Measurements from ENCODE around the gene SLC49A3. TPM values are rescaled to one million over a fixed set of nuclear protein-coding genes. Genes with fewer than 3 reads are reported as not detected.

SLC49A3 gene
- polyA plus RNA-seq, 1 donor (not counting 4 experiments of a cell fraction or from before 2014, with no cell fraction given), result 0.04 TPM

DNA sequence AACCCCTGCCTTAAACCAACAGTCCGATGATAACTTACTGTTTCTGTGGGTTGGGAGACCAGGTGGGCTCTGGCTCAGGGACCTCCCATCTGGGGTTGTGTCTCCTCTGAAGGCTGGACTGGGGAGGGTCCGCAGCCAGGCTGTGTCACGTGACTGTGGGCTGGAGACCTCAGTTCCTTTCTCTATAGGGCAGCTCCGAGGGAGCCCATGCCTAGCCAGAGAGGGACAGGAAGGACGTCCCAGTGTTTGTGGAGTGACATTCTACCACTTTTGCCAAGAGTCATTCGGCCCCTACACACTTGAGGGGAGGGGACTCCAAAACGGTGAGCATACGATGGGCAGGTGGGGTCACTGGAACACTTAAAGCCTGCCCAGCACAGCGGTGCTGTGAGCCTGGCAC, 21.2 kb upstream of the SLC49A3 start:
- Histone ChIP-seq H3K9me3 (ENCODE audit: control insufficient read depth, low read depth, low read length) (no peaks in the 10 kb centered on the region), H3K36me3 (ENCODE audit: control insufficient read depth in 2 of 2, extremely low read depth in 1 of 2, insufficient read depth in 2 of 2, low read length in 2 of 2) (peaks cover 5 to 12% of the 10 kb centered on the region in 2 experiments), H3K4me3 (ENCODE audit: control insufficient read depth in 2 of 3, extremely low read depth in 1 of 3, insufficient read depth in 2 of 3, low read depth in 1 of 3, low read length in 3 of 3) (no peak overlapping the region), H3K9me1 (ENCODE audit: control insufficient read depth, extremely low read depth, insufficient read depth, low read length) (peaks cover 4% of the 10 kb centered on the region), H4K20me1 (ENCODE audit: control insufficient read depth, extremely low read depth, insufficient read depth, low read length) (peaks cover 4% of the 10 kb centered on the region), H3K27ac (ENCODE audit: control insufficient read depth, insufficient read depth, low read length) (no peak overlapping the region), H3K4me2 (ENCODE audit: control insufficient read depth, extremely low read depth, insufficient read depth, low read depth, low read length) (no peak overlapping the region), H3K4me1 (ENCODE audit: control insufficient read depth, extremely low read depth, insufficient read depth, low read length) (peaks cover 12% of the 10 kb centered on the region), H3K9ac (ENCODE audit: control insufficient read depth, extremely low read depth, insufficient read depth, low read length) (no peak overlapping the region), H3K27me3 (ENCODE audit: control insufficient read depth, extremely low read depth, insufficient read depth, low read length) (no peaks in the 10 kb centered on the region), H3K79me2 (ENCODE audit: control insufficient read depth, insufficient read depth, low read length) (peaks cover 78% of the 10 kb centered on the region), H2AFZ (ENCODE audit: control insufficient read depth, low read length) (no peak overlapping the region)
- TF ChIP-seq EZH2 (IDR thresholded peaks at IDR 0.05; ENCODE audit: low read length), result no peak
- TF ChIP-seq, protein P1, sequence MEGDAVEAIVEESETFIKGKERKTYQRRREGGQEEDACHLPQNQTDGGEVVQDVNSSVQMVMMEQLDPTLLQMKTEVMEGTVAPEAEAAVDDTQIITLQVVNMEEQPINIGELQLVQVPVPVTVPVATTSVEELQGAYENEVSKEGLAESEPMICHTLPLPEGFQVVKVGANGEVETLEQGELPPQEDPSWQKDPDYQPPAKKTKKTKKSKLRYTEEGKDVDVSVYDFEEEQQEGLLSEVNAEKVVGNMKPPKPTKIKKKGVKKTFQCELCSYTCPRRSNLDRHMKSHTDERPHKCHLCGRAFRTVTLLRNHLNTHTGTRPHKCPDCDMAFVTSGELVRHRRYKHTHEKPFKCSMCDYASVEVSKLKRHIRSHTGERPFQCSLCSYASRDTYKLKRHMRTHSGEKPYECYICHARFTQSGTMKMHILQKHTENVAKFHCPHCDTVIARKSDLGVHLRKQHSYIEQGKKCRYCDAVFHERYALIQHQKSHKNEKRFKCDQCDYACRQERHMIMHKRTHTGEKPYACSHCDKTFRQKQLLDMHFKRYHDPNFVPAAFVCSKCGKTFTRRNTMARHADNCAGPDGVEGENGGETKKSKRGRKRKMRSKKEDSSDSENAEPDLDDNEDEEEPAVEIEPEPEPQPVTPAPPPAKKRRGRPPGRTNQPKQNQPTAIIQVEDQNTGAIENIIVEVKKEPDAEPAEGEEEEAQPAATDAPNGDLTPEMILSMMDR (optimal IDR thresholded peaks at IDR 0.05 in 1 of 3, IDR thresholded peaks at IDR 0.05 in 1 of 3, conservative IDR thresholded peaks at IDR 0.05 in 1 of 3; ENCODE audit: extremely low read depth in 1 of 3, insufficient read depth in 2 of 3, low read length in 3 of 3), result no peak
- no peak for DNase-seq (ENCODE audit: low read depth, low spot score)
- FAIRE-seq, result no peak
- dilution Hi-C loops (cut with MboI; ENCODE audit: extremely low pct_ligation_motif_present, low sequenced_read_pairs), result no loop called here

DNA sequence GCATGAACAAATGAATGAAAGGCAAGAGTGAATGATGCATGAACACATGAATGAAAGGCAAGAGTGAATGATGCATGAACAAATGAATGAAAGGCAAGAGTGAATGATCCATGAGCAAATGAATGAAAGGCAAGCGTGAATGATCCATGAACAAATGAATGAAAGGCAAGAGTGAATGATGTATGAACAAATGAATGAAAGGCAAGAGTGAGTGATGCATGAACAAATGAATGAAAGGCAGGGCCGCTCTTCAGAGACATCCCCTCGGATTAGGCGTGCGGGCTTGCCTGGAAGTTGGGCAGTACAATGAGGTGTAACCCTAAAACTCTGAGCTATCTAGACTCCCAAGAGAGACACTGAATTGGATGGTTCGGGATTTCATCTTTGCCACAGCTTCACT, 20.4 kb upstream of the SLC49A3 start:
- peaks cover 70% of the 10 kb centered on the region for H3K79me2 ChIP-seq (ENCODE audit: control insufficient read depth, insufficient read depth, low read length)
- no peak overlapping the region for H3K4me3 ChIP-seq (ENCODE audit: control insufficient read depth in 2 of 3, extremely low read depth in 1 of 3, insufficient read depth in 2 of 3, low read depth in 1 of 3, low read length in 3 of 3)
- H2AFZ ChIP-seq (ENCODE audit: control insufficient read depth, low read length), result no peak overlapping the region
- TF ChIP-seq, protein P1 (optimal IDR thresholded peaks at IDR 0.05 in 1 of 3, IDR thresholded peaks at IDR 0.05 in 1 of 3, conservative IDR thresholded peaks at IDR 0.05 in 1 of 3; ENCODE audit: extremely low read depth in 1 of 3, insufficient read depth in 2 of 3, low read length in 3 of 3), result no peak
- TF ChIP-seq EZH2 (IDR thresholded peaks at IDR 0.05; ENCODE audit: low read length), result no peak
- no peaks in the 10 kb centered on the region for H3K27me3 ChIP-seq (ENCODE audit: control insufficient read depth, extremely low read depth, insufficient read depth, low read length)
- DNase-seq (ENCODE audit: low read depth, low spot score) (no peak), FAIRE-seq (no peak)
- dilution Hi-C loops (cut with MboI; ENCODE audit: extremely low pct_ligation_motif_present, low sequenced_read_pairs), result no loop called here
- H3K36me3 ChIP-seq (ENCODE audit: control insufficient read depth in 2 of 2, extremely low read depth in 1 of 2, insufficient read depth in 2 of 2, low read length in 2 of 2), result peaks cover 5 to 8% of the 10 kb centered on the region in 2 experiments
- H4K20me1 ChIP-seq (ENCODE audit: control insufficient read depth, extremely low read depth, insufficient read depth, low read length), result peaks cover 4% of the 10 kb centered on the region
- no peak overlapping the region for H3K9ac ChIP-seq (ENCODE audit: control insufficient read depth, extremely low read depth, insufficient read depth, low read length)
- no peak overlapping the region for H3K27ac ChIP-seq (ENCODE audit: control insufficient read depth, insufficient read depth, low read length)
- H3K4me2 ChIP-seq (ENCODE audit: control insufficient read depth, extremely low read depth, insufficient read depth, low read depth, low read length), result no peak overlapping the region
- peaks cover 4% of the 10 kb centered on the region for H3K9me1 ChIP-seq (ENCODE audit: control insufficient read depth, extremely low read depth, insufficient read depth, low read length)
- no peaks in the 10 kb centered on the region for H3K9me3 ChIP-seq (ENCODE audit: control insufficient read depth, low read depth, low read length)
- H3K4me1 ChIP-seq (ENCODE audit: control insufficient read depth, extremely low read depth, insufficient read depth, low read length), result peaks cover 14% of the 10 kb centered on the region
